ENCODE measurements around the gene FLRT1.

The FLRT1 gene

GRCh38 chr11:64073542-64073941 lies 37.8 kb downstream of the FLRT1 start:
- Histone ChIP-seq H3K4me3 (replicated peaks; ENCODE audit: insufficient read depth, low read length) (no peak overlapping the region), H3K27me3 (ENCODE audit: insufficient read depth, poor library complexity, severe bottlenecking) (no peaks in the 10 kb centered on the region), H3K27ac (replicated peaks) (no peak overlapping the region)
- TF ChIP-seq GABPA (IDR thresholded peaks at IDR 0.05; ENCODE audit: low read depth) (no peak), CTCF (IDR thresholded peaks at IDR 0.05; ENCODE audit: insufficient read depth, low read length) (no peak), SPI1 (IDR thresholded peaks at IDR 0.05; ENCODE audit: borderline replicate concordance, low read depth) (no peak), POLR2AphosphoS5 (IDR thresholded peaks at IDR 0.05; ENCODE audit: low read depth) (no peak)
- TF ChIP-seq, protein P1, sequence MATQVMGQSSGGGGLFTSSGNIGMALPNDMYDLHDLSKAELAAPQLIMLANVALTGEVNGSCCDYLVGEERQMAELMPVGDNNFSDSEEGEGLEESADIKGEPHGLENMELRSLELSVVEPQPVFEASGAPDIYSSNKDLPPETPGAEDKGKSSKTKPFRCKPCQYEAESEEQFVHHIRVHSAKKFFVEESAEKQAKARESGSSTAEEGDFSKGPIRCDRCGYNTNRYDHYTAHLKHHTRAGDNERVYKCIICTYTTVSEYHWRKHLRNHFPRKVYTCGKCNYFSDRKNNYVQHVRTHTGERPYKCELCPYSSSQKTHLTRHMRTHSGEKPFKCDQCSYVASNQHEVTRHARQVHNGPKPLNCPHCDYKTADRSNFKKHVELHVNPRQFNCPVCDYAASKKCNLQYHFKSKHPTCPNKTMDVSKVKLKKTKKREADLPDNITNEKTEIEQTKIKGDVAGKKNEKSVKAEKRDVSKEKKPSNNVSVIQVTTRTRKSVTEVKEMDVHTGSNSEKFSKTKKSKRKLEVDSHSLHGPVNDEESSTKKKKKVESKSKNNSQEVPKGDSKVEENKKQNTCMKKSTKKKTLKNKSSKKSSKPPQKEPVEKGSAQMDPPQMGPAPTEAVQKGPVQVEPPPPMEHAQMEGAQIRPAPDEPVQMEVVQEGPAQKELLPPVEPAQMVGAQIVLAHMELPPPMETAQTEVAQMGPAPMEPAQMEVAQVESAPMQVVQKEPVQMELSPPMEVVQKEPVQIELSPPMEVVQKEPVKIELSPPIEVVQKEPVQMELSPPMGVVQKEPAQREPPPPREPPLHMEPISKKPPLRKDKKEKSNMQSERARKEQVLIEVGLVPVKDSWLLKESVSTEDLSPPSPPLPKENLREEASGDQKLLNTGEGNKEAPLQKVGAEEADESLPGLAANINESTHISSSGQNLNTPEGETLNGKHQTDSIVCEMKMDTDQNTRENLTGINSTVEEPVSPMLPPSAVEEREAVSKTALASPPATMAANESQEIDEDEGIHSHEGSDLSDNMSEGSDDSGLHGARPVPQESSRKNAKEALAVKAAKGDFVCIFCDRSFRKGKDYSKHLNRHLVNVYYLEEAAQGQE (IDR thresholded peaks at IDR 0.05; ENCODE audit: insufficient replicate concordance, low read depth): no peak
- no peak for DNase-seq (ENCODE audit: low read depth in 1 of 2, low spot score in 1 of 2)

DNA sequence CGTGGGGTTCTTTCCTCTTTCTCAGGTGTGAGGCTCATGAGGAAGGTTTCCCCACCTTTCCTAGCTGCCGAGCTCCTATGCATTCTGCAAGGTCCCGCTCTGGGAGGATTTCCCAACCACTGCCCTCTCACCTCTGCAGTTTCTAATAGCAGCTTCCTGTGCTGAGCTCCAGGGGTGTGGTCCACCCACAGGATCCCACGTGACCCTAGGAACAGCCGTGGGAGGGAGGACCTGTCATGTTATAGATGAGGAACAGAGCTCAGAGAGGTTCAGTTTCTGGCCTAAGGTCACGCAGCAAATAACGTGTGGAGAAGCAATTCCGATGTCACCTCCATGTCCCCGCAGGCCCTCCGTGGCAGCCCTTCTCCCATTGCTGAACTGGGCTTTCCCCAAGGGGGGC lies 38.5 kb downstream of the FLRT1 start:
- DNase-seq (ENCODE audit: low read depth in 1 of 2, low spot score in 1 of 2): peak; percentile 72 to 85

GRCh38 chr11:64076758-64077157 lies 41.0 kb downstream of the FLRT1 start:
- Histone ChIP-seq H3K27ac (replicated peaks) (no peak overlapping the region), H3K27me3 (ENCODE audit: insufficient read depth, poor library complexity, severe bottlenecking) (no peaks in the 10 kb centered on the region), H3K4me3 (replicated peaks; ENCODE audit: insufficient read depth, low read length) (no peak overlapping the region)
- TF ChIP-seq CTCF (IDR thresholded peaks at IDR 0.05; ENCODE audit: insufficient read depth, low read length) (no peak), GABPA (IDR thresholded peaks at IDR 0.05; ENCODE audit: low read depth) (no peak), POLR2AphosphoS5 (IDR thresholded peaks at IDR 0.05; ENCODE audit: low read depth) (no peak), SPI1 (IDR thresholded peaks at IDR 0.05; ENCODE audit: borderline replicate concordance, low read depth) (no peak)
- TF ChIP-seq, protein P1 (IDR thresholded peaks at IDR 0.05; ENCODE audit: insufficient replicate concordance, low read depth): no peak
- no peak for DNase-seq (ENCODE audit: low read depth in 1 of 2, low spot score in 1 of 2)

More for the DNA sequence above, 38.5 kb downstream of the FLRT1 start:
- Histone ChIP-seq H3K27ac (replicated peaks) (no peak overlapping the region), H3K27me3 (ENCODE audit: insufficient read depth, poor library complexity, severe bottlenecking) (no peaks in the 10 kb centered on the region), H3K4me3 (replicated peaks; ENCODE audit: insufficient read depth, low read length) (no peak overlapping the region)
- TF ChIP-seq SPI1 (IDR thresholded peaks at IDR 0.05; ENCODE audit: borderline replicate concordance, low read depth) (no peak), GABPA (IDR thresholded peaks at IDR 0.05; ENCODE audit: low read depth) (no peak), POLR2AphosphoS5 (IDR thresholded peaks at IDR 0.05; ENCODE audit: low read depth) (no peak), CTCF (IDR thresholded peaks at IDR 0.05; ENCODE audit: insufficient read depth, low read length) (no peak)
- TF ChIP-seq, protein P1 (IDR thresholded peaks at IDR 0.05; ENCODE audit: insufficient replicate concordance, low read depth): no peak
